RWPE1 (cell line): Measurements from ENCODE around the gene CDK17.

Source experiments
- CTCF ChIA-PET: fragments of 350-600 bp; sonication (Branson Sonifier 250); formaldehyde crosslinking; extraction: SDS; loops from one replicate; lab custom pipeline; 2021; lab: Yijun Ruan, JAX
- POLR2A ChIA-PET: fragments of 400-600 bp; formaldehyde crosslinking; extraction: SDS; loops from one replicate; lab custom pipeline; 2020; ENCODE audit warnings: antibody characterized with exemption; ENCODE audit not compliant: low non-redundant PET; lab: Yijun Ruan, JAX
- DNase-seq: peaks from one replicate; pipeline ENCODE4 v3.0.0; 2012; ENCODE audit warnings: low spot score
- H3K27ac ChIP-seq: fragments of 450-650 bp; 2 replicates; pipeline ENCODE4 v1.5.1; 2017
- CTCF ChIP-seq: fragments of 450-650 bp; conservative IDR thresholded peaks from 2 replicates; pipeline ENCODE4 v1.5.1; 2017; ENCODE audit warnings: low read depth, mild to moderate bottlenecking

CDK17 gene

DNA sequence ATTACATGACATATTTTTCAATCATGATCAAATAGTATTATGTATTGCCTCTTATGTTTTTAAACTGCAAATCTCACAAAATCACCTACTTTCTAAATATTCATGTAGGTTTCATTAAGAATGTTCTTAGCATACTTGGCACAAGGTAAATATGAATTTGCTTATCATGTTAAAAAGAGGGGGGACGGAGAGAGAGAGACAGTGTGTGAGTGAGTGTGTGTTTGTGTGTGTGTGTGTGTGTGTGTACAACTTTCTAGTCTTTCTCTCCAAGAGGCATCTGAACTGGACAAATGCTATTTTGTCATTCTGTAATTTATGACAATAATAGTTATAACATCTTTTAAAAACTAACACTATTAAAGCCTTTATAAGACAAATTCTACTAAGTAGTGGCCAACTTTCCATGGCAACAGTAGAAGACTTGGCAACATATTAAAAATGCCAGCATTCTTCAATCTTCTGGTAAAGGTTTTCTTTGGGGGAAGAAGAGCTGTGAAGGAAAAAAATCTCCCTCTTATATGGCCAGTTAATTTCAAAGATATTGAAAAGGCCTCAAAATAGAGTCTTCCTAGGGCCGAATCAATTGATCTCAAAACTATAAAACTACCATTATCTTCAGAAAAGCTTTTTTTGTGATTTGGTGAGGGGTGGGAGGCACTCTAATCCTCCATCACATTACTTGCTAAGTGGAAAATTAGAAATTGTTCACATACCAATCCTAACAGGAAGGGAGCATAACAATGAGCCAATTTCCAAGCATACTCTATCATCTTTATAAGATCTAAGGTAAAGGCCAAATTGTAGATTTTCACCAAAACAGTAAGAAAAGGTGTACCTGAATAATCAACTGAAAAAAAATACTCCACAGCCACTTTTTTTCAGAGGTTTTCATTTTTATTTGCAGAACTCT lies 28.2 kb downstream of the CDK17 start:
- no peak for TF ChIP-seq CTCF
- no peak for DNase-seq
- POLR2A ChIA-PET = no interaction called here
- CTCF ChIA-PET = interaction anchor here (1.0 kb wide), 1 partner anchor 27 kb away, joined by 10 read pairs; no protein-coding TSS in a partner anchor
- no peak overlapping the region for H3K27ac ChIP-seq

- CTCF ChIA-PET = interaction anchor here (0.7 to 1.0 kb wide), 2 partner anchors 25 to 28 kb away, joined by 6 to 10 read pairs; no protein-coding TSS in a partner anchor
- no peak for TF ChIP-seq CTCF
- POLR2A ChIA-PET = no interaction called here
- DNase-seq = no peak
- H3K27ac ChIP-seq = no peak overlapping the region
These were observed 29.0 kb downstream of the CDK17 start for GRCh38 chr12:96371138-96371789.

GRCh38 chr12:96368687-96369086 lies 31.6 kb downstream of the CDK17 start:
- TF ChIP-seq CTCF = no peak
- no peak overlapping the region for H3K27ac ChIP-seq
- POLR2A ChIA-PET = no interaction called here
- no peak for DNase-seq
- CTCF ChIA-PET = interaction anchor here (0.6 kb wide), 1 partner anchor 39 kb away, joined by 5 read pairs; no protein-coding TSS in a partner anchor

GRCh38 chr12:96368233-96368632 lies 32.0 kb downstream of the CDK17 start:
- no peak for TF ChIP-seq CTCF
- ChIA-PET POLR2A (no interaction called here), CTCF (interaction anchor here (0.6 kb wide), 1 partner anchor 39 kb away, joined by 5 read pairs; no protein-coding TSS in a partner anchor)
- H3K27ac ChIP-seq = no peak overlapping the region
- DNase-seq = no peak

GRCh38 chr12:96366381-96366654 lies 33.9 kb downstream of the CDK17 start:
- ChIA-PET POLR2A (no interaction called here), CTCF (no interaction called here)
- DNase-seq = no peak
- no peak for TF ChIP-seq CTCF
- H3K27ac ChIP-seq = no peak overlapping the region

- CTCF ChIA-PET = no interaction called here
- POLR2A ChIA-PET = no interaction called here
These were observed 34.4 kb downstream of the CDK17 start for GRCh38 chr12:96365604-96366380.

More at GRCh38 chr12:96365604-96366380, 34.4 kb downstream of the CDK17 start:
- no peak for DNase-seq
- TF ChIP-seq CTCF = no peak
- H3K27ac ChIP-seq = no peak overlapping the region
